NCI-H524 (cell line): ENCODE results near the gene ESPNL.
"Not testable (repeated sequence)": the region's sequence is repeated elsewhere in the genome, so short reads cannot be mapped to it uniquely, and the experiment has no call there.

Source experiments
- DNase-seq, 2 experiments: peaks; one replicate each; lab custom pipeline; 2025; lab: John Stamatoyannopoulos, UW

ESPNL gene

GRCh38 chr2:238169708-238170251, 69.6 kb downstream of the ESPNL start:
- peak in 1 of 2 experiments; percentile 34 for DNase-seq

DNA sequence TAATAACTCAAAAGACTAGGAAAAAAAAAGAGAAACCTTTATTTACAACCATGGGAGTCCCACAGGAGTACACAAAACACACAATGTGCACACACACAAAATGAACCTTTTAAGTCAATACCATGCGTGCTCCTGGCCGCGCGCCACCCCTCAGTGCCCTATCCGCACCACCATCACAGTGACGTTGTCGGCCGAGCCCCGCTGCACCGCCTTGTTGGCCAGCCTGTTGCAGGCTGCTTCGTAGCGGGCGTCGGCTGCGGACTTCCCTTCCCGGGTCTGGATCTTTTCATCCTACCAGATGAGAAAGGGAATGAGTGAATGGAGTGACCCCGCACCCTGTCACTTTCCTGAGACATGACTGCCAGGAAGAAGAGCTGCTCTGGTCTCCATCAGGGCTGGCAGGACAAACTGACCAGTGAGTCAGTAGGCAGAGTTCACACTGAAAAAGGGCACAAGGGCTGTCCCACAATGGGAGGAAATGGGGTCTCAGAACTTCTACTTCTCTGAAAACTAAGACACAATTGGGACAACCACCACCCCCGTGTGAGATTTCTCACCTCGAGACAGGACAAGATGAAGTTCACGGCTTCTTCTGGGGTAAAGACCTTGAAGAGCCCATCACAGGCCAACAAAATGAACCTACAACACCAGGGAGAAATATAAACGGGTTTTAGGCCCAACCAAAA, 70.4 kb downstream of the ESPNL start:
- DNase-seq, result no peak

DNA sequence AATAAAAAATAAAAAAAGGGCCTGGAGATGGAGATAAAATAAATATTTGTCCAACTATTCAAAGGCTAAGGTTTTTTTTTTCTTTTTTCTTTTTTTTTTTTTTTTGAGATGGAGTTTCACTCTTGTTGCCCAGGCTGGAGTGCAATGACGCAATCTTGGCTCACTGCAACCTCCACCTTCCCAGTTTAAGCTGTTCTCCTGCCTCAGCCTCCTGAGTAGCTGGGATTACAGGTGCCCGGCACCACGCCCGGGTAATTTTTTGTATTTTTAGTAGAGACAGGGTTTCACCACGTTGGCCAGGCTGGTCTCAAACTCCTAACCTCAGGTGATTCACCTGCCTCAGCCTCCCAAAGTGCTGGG, 70.9 kb downstream of the ESPNL start:
- not testable (repeated sequence) for DNase-seq

DNA sequence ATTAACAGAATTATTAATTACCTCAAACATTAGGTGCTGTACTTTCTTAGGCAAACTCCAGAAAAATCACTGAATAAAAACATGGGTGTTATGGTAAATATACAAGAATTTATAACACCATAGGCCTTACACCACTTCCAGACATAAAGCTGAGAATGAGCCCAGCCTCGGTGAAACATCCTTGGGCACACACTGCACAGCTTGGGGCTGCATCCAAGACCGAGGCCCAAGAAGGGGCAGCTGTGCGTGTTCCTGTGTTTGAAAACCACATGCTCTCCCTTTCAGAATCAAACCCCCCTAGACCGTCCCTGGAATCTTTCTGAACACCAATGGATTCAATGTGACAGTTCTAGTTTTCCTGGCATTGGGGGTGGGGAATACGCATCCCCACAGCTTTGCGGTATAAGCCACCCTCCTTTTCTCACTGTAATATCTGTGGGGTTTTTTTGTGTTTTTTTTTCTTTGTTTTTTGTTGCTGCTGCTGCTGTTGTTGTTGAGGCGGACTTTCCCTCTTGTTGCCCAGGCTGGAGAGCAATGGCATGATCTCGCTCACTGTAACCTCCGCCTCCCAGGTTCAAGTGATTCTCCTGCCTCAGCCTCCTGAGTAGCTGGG, 71.5 kb downstream of the ESPNL start:
- no peak for DNase-seq

DNA sequence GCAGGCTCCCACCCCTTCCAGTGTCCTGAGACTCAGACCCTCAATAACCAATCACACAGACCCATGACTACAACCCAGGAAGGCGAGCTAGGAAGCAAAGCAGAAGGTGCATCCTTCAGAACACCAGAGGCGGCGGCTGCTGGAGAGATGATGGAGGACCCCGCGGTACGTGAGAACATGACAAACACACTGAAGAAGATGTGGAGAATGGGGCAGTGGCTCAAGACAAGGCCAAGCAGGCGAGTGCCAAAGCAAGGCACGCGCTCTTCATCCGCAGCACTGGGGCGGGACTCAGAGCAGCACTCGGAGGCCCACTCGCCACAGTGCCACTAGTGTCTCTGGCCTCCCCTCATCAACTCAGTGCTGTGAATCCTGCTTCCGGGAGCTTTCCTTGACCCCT, 72.3 kb downstream of the ESPNL start:
- no peak for DNase-seq

DNA sequence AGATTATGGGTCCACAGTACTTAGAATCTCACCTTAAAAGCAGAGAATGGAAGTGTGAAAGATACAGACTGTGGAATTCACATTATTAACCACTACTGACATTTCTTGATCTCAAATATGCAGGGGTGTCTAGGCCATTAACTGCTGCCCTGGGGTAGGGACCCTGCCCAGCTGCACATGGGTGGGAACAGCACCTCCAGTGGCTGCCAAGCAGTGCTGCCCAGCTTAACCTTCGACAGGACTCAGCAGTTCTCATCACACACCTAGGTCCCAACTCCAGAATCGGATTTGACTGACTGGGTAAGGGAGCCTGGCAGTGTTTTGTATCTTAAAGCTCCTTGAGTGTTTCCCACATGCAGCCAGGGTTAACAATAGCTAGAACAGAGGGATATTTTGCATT, 73.6 kb downstream of the ESPNL start:
- DNase-seq, result peak in 1 of 2 experiments; percentile 25

- DNase-seq, result no peak
Measured at GRCh38 chr2:238174291-238174690, 74.2 kb downstream of the ESPNL start.

DNA sequence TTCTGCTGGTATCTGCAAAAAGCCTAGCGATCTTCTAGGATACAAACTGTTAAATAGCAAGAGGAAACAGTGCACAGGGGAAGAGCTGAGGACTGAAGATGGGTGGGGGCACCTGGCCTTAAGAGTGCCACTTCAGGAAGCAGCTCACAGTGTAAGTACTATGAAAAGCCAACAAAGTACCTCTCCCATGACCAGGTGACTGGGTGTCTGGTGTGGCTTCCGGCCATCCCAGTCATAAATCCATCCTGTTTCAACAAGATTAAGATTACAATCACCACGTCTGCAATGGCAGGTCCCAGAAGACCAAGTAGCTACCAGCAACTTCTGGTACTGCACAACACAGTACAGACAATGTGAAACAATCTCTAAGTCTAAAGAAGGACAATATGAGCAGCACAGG, 74.6 kb downstream of the ESPNL start:
- DNase-seq, result no peak

DNA sequence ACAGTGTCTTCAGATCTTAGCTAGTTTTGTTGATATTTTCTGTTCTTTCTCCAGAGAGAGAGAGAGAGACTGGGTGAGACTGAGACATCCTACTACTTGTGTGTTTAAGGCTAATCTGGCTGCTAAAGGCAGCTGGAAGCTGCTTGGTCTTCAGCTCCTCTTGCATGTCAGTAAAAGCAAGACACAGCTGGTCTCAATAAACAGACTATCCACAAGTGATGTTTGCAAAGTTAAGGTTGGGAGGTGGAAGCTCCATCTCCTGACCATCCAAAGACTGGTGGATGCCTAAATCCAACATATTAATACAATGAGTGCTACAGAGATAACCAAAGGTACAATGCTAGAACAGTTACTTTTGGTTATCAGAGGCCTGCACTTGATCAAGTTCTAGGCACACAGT, 76.5 kb downstream of the ESPNL start:
- no peak for DNase-seq

GRCh38 chr2:238180554-238180953, 80.4 kb downstream of the ESPNL start:
- no peak for DNase-seq

DNA sequence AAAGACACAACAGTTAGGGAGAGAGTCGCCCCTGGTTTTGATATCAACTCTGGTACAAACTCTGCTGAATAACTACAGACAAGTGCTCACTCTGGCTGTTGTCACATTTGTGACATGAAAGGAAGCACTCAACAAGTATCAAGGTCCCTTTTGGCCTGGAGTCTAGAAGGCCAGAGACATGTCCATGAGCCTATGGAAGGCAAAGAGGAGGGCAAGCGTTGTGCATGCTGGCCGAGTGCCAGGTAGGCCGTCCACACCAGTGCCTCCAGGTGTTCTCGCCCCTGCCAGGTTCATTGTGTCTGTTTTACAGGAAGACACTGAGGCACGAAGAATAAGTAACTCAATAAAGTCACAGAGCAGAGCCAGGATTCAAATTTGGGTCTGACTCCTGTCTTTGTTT, 82.2 kb downstream of the ESPNL start:
- DNase-seq, result no peak
